Measurements from ENCODE around the gene FHL2.

Gene FHL2

DNA sequence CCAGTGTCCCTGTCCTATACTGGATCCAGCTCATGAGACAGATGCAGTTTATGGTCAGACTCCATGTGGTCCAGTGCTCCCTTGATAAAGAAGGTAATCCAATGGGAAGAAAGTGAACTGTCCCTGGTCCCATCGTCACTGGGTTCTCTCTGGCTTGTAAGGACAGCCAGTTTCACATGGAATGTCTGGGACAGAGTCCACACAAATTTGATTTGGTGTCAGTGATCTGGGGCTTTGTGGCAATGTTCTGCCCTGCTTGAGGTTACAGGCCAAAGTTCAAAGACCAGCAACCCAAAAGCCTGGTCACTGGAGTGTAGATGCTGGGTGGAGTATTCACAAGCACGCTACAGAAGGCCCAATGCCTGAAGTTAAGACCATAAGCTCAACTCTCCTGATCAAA lies 22.2 kb upstream of the FHL2 start:
- DNase-seq = no peak

DNA sequence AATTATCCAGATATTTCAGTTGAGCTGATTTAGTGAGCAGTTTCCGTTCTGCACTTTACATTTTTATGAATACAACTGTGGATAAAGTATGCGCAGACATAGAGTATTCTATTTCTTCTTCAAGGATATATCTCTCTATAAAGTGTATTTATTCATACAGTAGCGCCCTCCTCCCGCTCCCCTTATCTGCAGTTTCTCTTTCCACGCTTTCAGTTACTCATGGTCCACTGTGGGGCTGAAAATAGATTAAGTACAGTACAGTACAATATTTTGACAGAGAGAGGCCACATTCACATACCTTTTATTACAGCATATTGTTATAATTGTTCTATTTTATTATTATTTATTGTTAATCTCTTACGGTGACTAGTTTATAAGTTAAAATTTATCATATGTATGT lies 19.7 kb upstream of the FHL2 start:
- no peak for DNase-seq

DNA sequence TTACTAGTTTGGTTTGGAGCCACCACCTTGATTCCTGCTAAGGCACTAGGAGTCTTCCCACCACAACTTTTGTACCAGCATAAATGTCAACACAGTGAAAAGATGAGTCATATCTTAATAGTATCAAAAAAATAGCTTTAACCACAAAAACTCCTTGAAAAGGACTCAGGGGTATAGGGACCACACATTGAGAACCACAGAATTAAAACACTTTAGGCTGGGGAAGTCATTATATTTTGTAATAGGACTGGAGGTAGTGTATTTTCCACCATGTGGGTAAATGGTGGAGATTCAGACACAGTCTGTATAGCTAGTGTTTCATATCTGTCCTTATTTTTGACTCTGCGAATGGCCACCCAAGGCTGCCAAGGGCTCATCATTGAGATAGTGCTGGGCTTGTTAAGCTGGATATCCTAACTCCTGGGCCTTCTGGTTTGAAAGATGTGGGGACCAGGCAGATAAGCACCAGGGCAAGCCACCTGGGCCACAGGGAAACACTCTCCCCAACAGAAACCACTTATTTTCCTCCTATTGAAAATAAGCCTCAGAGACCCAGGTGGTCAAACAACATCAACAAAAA lies 19.1 kb upstream of the FHL2 start:
- no peak for DNase-seq

DNA sequence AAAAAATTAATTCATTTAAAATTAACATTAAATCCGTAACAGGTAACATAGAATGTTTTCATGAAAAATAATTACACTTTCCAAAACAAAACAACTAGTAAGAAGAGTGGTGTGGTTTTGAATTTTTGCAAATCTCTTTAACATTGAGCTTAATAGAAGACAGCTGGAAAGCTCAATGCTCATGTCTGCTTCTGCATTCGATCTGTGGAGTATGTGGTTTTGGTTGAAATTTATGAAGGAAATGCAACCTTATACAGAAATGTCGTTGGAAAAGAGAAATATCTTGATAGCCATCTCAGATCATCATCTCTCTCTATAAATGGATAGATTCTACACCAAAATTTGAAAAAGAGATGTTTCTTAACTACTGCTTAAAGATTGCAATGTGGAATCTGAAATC lies 17.3 kb upstream of the FHL2 start:
- DNase-seq = no peak

DNA sequence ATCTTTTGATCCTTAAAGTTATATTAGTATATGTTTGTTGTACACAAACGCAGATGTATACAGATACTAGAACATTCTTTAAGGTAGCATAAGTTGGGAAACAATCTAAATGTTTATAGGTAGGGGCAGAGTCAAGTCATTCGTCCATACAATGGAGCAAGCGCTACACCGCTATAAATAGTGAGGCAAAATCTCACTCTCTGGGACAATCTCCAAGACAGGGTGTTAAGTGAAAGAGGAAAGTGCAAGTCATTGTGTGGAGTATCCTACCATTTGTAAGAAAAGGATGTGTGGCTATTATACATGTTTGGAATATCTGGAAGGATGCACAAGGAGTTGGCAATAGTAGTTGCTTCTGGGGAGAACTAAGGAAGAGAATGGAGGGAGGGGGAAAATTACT lies 16.2 kb upstream of the FHL2 start:
- DNase-seq = no peak

DNA sequence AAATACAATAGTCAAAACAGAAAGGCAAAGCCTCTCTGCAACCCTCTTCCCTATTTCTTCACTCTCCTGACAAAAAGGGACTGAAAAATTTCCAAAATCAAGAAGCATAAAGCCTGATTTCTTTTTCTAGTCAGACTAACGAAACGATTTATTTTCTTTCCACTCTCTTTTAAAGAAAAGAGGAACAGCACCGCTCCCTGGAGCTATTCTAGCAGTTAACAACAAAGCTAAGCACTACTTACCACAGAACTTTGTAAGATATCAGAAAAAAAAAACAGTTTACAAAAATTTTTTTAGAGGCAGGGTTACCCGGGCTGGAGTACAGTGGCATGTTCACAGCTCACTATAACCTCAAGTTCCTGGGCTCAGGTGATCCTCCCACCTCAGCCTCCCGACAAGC lies 14.4 kb upstream of the FHL2 start:
- DNase-seq = no peak

DNA sequence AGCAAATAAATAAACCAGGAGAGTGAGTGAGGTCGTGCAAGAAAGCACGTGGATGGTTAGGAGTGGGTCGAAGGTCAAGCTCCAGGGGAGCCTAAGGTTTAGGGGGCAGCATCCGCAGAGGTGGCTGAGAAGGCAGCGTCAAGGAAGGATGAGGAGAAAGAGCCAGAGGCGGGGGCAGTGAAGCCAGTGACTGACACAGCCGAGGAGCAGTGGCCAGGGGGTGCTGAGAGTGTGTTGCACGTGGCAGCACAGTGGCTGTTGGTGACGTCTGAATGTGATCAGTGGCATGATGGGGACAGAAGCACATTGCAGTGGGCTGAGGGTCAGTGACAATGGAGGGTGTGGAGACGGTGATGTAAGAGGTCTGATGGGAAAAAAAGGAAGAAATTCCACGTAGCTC lies 13.7 kb upstream of the FHL2 start:
- no peak for DNase-seq

DNA sequence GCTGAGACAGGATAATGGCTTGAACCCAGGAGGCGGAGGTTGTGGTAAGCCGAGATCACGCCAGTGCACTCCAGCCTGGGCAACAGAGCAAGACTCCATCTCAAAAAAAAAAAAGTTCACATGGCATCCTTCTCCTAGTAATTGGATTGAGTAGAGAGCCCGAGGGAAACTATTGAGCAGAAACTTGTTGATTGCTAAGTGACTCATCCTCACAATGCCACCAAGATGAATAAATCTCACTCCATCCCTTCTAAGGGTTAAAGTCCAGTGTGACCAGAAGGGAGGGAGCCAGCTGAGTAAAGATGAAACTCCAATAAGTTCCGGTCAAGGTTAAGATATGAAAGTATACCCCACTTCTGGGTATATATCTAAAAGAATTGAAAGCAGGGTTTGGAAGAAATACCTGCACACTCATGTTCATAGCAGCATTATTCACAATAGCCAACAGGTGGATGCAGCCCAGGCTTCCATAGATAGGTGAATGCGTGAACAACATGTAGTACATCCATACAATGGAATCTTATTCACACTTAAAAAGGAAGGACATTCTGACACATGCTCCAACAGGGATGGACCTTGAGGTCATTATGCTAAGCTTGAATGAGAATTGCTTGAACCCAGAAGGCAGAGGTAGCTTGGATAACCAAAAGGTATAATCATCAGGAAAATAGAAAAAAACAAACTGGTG lies 13.0 kb upstream of the FHL2 start:
- DNase-seq = no peak

DNA sequence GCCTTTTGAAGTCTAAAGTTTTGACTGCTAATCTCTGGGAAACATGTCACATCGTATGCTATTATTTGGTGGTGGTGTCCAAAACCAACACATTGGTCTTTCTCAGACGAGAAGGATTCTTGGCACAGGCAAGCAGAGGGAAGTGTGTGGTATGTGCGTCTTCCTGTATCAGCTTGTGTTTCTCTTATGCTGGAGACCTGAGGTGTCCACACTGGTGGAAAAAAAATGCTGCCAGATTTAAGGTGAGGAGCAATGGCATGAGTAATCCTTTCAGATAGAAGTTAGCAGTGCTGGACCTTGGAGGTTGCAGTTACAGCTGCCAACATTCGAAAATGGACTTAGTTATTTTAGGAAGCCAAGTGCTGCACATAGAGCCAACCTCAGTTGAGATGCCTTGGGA lies 11.7 kb upstream of the FHL2 start:
- no peak for DNase-seq

DNA sequence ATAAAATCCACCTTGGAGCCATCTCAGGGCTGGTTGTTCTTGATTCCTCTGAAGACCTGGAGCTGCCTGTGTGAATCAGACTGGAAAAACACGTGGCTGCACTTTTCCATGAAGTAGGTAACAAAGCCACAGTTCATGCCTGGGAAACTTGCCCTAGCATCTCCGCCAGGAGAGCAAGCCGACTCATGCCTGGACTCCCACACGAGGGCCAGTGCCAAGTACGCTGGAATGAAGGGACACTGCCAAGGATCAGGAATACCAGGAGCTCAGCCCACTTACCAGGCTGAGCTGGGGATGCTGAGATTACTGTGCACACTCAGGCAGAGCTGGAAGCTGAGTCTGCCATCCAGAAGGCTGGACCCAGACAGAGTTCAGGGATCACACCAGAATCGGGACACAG lies 10.9 kb upstream of the FHL2 start:
- no peak for DNase-seq

DNA sequence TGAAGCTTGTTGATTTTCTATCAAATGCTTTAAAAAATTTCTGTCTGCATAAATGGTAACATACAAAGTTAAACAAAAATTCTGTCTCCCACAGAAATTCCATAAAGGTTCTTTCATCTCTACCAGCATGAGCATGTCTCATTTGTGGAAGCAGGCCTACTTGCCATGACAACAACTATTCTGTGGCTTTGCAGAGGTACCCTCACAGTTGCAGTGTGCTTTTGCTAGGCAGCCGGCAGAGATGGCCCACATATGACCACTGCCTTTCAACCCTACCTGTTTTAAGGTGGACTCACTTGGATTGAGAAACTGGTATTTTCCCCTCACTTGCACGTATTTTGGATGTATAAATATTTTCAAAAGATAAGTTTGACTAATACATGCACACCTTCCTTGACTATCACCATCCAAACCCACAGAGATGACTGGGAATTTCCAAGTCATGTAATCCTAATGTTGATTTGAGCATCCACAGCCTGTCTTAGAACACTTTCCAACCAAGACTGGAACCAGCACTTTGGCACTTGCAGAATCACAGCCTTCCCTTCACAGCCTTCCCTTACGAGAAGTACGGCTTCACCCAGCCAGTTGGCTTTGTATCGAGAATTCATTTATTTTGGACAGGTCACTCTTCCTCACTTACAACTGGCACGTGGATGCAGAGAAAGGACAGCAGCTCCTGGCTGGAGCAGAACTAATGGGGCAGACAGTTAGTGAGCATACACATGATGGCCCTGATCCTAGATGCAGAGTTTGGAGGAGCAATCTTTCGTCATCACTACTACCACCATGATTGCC lies 9.3 kb upstream of the FHL2 start:
- no peak for DNase-seq

DNA sequence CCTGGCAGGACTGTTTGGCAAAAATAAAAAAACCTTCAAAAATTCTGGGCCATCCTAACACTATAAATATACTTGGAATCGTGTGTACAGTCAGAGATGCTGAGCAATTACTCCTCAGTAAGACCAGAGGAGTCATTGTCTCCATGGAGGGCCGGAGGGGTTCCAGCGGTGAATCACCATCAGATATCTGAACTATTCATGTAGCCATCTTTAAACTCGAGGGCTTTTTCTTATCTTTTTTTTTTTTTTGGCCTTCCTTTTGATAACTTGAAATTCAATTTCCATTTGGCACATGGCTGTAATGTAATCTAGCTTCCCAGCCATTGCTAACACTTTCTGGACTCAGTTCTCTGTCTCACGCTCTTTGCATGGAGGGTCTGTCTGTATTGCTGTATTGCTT lies 7.4 kb upstream of the FHL2 start:
- DNase-seq = no peak

DNA sequence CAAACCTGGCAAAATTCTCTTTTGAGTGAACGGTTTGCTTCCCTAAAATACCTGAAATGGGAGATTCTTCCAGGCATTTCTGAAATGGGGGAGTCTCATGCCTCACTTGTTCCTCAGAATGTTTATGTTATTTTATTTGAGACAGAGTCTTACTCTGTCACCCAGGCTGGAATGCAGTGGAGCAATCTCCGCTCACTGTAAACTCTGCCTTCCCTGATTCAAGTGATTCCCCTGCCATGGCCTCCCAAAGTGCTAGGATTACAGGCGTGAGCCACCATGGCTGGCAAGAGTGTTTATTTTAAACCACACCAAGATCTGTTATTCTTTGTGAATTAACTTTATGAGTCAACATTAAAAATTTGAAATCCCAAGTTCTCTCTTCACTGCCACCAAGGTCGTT lies 6.4 kb upstream of the FHL2 start:
- no peak for DNase-seq

DNA sequence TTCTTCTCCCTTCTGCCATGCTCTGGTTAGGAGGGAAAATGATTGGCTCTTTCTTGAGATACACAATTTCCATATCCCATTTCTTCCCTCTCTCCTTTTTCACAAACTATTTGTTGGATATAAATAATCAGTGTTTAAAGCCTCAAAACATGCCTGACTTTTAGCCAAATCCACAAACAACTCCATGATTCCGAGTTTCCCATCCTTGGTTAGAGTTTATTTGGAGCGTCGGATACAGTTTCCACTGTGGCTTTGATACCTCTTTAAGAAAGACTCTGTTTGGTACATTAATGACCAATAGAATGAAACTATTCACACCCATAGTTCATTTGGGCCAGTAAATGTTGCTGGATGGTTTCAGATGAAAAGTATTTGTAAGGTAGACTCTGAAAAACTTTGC lies 5.9 kb upstream of the FHL2 start:
- DNase-seq = no peak

DNA sequence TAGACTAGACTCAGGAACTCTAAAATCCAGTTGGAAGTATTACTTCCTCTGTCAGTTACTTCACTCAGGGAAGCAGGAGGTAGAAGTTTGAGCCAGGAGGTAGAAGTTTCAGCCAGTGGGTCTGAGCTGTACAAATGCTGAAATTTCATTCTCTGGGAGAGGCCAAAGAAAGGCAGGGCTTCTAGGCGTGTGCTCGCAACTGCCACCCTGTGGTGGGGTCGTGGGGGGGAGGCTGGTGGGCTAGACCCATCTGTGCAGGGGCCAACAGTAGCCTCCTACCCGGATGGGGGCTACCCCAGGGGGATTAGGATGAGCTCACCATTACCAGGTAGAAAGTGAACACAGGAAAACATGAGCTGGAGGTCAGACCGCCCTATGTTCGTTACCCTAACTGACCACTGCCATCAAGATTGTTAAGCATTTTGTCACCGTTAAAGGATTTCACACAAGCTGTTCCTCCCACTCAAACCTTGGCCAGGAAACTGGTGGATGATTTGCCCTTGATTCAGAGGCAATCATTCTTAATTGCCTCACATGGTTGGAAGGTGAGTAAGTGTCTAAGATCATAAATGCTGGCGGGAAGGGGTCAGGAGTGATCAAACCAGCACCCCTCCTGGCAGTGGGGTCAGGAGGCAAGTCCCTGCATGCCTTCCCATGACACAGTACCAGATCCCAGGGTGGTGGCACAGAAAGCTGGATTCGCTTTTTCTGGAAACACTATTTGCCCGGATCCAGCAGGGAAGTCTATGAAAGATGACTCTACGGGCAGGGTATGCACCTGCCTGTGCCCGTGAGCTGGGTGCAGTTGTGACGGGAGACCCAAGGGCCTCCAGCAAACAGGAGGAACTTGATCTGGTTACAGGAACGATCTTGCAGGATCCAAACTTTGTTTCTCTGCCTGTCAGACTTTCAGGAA lies 5.2 kb upstream of the FHL2 start:
- DNase-seq = no peak

DNA sequence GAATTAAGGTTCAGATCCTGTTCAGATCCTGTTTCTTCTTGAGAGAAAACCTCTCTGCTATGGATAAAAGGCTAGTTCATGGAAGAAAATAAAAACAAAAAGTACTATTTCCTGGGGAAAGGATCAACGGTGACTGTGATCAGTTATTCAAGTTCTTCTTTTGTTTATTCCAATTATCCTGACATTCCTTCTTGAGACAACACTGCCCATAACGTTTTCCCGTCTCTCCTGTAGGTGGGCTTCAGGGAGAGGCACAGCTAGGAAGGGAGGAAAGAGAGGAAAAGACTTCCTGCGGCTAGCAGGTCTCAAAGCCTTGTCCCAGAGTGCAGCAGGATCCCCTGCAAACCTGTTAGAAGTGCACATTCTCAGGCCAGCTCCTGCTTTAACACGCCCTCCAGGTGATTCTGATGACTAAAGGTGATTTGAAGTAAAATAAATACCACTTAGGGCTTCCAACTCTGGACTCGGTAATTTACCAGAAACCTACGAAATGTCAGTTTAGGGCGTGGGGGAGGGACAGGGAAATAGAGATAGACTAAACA lies 4.5 kb upstream of the FHL2 start:
- DNase-seq = no peak

DNA sequence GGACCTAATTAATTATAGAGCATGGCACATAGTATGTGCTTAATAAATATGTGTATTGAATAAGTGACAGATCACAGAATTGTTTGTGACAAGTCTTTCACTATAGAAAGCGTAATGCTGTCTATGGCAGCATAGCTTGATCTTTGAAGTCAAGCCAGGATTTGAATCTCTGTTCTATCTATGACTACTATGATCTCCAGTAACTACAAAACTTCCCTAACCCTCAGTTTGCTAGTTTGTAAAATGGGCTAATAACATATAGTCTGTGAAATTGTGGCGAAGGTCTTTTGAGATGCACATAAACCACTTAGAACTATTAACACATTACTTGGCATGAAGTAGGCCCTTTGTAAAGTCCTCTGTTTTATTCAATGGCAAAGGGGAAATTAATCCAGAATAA lies 4.0 kb upstream of the FHL2 start:
- DNase-seq = no peak

DNA sequence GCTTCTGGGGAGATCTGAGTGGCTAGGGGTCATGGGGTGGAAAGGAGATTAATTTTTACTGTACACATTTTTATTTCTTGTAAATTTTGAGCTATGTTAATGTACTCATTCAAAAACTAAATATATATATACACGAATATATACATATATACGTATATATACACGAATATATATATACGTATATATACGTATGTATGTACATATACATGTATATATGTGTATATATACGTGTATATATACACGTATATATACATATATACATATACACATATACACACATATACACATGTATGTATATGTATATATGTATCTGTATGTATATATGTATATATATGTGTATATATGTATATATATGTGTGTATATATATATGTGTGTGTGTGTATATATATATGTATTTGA lies 3.0 kb upstream of the FHL2 start:
- DNase-seq = no peak

DNA sequence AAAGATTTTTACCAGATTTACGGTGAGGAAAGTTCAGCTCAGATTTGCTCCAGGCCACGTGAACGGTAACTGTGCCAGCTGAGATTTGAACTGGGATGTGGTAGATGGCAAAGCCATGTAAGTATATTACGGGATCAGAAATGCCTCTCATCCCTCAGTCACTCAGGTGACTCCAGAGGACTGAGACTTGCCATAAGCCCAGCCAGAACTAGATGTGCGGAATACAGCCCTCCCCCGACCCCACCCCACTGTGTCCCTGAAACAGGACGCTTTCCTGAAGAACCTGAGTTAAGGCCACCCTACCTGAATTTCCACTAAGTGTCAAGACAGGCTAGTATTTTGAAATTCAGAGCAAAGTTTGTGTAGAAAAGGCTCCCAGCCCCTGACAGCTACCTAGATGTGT lies 1.3 kb upstream of the FHL2 start:
- DNase-seq = no peak

DNA sequence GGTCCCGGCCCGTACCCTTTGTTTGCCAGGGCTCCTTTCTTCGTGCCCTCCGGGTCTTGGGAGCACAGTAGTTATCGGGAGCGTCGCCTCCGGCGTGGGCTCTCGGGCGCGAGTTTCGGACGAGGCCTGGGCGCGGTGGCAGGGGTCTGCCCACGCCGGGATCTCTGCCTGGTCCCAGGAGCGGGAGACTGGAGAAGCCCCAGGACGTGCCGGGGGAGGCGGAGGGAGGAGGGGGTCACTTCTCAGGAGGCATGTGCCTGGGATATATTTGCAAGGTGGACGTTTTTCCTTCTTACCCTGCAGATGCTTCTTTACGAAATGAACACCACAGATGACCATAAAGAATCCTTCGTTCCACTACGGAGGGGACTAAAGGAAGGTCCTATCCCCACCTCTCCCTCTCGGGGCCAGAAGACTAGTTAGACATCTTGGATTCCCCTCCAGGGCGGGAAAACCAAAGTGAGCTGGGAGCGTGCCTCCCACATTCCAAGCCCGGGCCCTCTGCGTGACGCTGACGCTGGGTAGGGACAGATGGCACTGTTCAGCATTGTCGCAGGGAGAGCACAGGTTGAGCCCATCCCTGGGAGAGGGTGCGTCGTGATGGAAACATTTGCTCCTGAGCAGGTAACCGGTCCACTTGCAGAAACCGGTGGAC lies 483 bp upstream of the FHL2 start:
- no peak for DNase-seq

DNA sequence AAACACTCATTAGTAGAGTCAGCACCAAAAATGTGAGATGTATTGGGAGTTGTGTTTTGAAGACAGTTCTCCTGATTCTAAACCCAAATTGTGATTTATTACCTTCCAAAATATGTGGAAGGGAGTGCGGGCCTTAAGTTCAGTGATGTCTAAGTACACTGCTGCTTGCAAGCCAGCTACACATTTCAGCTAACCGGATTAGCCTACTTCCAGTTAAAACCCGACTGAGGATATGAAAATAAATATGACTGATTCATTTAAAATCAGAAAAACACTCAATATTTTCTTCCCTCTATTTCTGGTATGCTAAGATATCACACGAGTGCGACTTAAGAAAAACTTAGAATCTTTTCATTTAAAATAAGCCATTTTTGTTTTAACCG lies 907 bp downstream of the FHL2 start:
- no peak for DNase-seq

DNA sequence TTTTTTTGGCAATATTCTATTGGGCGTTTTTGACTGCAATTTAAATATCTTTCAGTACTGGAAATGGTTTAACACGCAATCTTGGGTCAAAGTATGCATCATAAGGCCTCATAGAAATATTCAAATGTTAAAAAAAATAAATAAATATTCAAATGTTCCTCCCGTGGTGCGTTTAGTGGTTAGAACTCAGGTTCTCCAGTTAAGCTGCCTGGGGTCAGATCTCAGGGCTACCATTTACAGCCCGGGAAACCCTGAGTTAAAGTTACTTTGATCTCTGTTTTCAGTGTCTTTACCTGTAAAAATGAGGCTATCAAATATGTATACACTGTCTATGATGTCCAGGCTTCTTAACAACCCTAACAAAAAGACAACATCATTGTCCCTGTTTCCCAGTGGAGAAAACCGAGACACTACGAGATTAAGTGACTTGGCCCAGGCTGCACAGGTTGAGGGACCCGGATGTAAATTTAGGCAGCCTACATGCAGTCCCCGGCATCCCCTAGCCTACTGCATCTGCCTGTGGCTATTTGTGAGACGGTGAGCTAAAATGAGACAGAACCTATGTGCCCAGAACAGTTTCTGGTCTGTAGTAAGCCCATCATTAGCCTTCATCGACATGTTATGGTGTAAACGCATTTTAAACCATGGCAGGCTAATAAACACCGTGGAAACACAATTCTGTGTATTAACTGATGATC lies 1.7 kb downstream of the FHL2 start:
- no peak for DNase-seq
